ENCODE measurements around the gene CD68.

The CD68 gene

DNA sequence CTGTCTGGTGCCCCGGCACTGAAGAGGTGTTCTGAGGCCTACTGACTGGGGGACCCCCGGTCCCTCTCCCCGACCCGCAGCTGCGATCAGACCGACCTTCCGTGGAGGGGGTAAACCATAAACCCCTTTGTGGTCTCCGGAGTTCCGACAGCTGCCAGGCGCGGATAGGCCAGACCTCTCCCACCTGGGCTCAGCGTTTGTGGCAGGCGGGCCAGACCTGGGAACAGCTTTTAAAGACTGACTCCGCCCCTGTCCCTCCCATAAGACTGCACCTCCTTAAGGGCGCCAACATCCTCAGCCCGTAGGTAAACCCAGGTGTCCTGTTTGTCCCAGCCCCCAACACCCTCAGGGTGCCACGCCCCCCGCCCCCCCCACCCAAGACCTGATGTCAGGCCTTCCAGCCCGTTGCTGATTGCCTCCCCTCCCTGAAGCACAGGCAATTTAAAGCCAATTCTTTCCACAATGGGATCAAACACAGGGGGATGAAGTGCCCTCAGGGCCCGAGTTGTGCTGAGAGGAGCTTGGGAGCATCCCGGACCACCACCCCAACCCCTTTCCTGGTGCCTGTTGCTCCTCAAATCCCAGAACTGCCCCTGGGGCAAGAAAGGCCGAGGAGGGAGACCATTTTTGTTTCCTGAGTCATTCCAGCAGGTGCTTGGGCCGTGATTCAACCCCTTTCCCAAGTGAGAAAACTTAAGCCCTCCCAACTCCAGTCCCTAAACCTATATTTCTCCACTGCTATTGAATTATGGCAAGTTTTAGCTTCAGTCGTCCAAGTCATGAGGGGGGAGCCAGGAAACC, 10.7 kb downstream of the CD68 start, which contains the start of gene SOX15:
Gene SOX15, minus strand, starts transcription at position 204 of the 801 bp plus-strand sequence. CDS start 418 bp downstream, outside the sequence.
- Histone ChIP-seq H2BK5ac (ENCODE audit: low read depth, low read length, poor library complexity) (peak within 1 kb of the TSS; percentile 55), H2BK12ac (ENCODE audit: low read length) (peak within 1 kb of the TSS; percentile 41), H3K27me3 (ENCODE audit: insufficient read depth, low read length) (no peaks in the 10 kb centered on the region), H3K18ac (ENCODE audit: low read length) (peak within 1 kb of the TSS; percentile 77), H4K8ac (ENCODE audit: low read depth, low read length) (peak within 1 kb of the TSS; percentile 57), H4K12ac (ENCODE audit: low read depth, low read length) (peak within 1 kb of the TSS; percentile 27), H3K4me3 (ENCODE audit: low read depth, low read length) (peak within 1 kb of the TSS; percentile 68), H2AFZ (ENCODE audit: insufficient read depth, low read length, poor library complexity) (peak within 1 kb of the TSS; percentile 50), H3K79me1 (ENCODE audit: low read length) (peaks cover 8% of the 10 kb centered on the region), H3K36me3 (ENCODE audit: control insufficient read depth in 1 of 2, insufficient read depth in 2 of 2, low read length in 2 of 2) (peaks cover 56 to 65% of the 10 kb centered on the region in 2 experiments), H3K14ac (ENCODE audit: low read length) (peak within 1 kb of the TSS; percentile 55), H3K9me3 (ENCODE audit: insufficient read depth, low read depth, low read length) (peaks cover 4% of the 10 kb centered on the region), H3K4ac (ENCODE audit: low read depth, low read length) (peak within 1 kb of the TSS; percentile 24), H3K4me1 (ENCODE audit: control insufficient read depth in 1 of 2, insufficient read depth in 2 of 2, low read length in 2 of 2) (peaks cover 30 to 31% of the 10 kb centered on the region in 2 experiments), H3K23ac (ENCODE audit: low read length) (no peak within 1 kb of the TSS), H2BK120ac (ENCODE audit: insufficient read depth, low read length, poor library complexity) (peak within 1 kb of the TSS; percentile 75), H4K91ac (ENCODE audit: low read depth, low read length) (peak within 1 kb of the TSS; percentile 65), H2AK5ac (ENCODE audit: low read length) (peak within 1 kb of the TSS; percentile 86), H3K4me2 (ENCODE audit: low read length) (peak within 1 kb of the TSS; percentile 85), H3K79me2 (ENCODE audit: control insufficient read depth, insufficient read depth, low read length, poor library complexity) (peaks cover 4% of the 10 kb centered on the region), H3K9ac (ENCODE audit: low read length) (peak within 1 kb of the TSS; percentile 80), H3K27ac (ENCODE audit: low read depth, low read length) (peak within 1 kb of the TSS; percentile 81)
- WGBS (ENCODE audit: extremely low coverage, insufficient coverage, insufficient read length): no CpG with 5 or more reads among the region's 24 CpGs
- peak; percentile 69 to 82 for DNase-seq

DNA sequence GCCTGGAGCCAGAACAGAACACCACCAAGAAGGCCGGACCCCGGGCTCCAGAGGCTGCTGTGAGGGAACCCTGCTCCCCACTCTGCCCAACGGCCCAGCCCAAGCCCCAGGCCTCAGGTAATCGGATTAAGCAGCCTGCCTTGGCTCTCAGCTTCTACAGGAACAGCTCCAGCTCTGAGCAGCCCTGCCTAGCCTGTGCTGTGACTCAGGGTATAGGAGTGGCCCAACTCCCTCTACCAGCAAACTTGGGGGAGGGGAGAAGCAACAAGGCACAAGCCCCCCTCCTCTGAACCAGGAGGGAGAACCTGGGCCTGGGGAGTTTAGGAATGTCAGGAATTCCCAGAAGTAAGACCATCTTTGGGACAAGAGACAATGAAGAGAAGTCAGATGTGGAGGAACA, 11.3 kb downstream of the CD68 start:
- DNase-seq: no peak
- no peaks in the 10 kb centered on the region for H3K27me3 ChIP-seq (ENCODE audit: insufficient read depth, low read length)
- no peak overlapping the region for H3K4me3 ChIP-seq (ENCODE audit: low read depth, low read length)
- peak overlapping the region; percentile 51 for H3K14ac ChIP-seq (ENCODE audit: low read length)
- peak overlapping the region; percentile 55 for H2BK5ac ChIP-seq (ENCODE audit: low read depth, low read length, poor library complexity)
- peaks cover 4% of the 10 kb centered on the region for H3K79me2 ChIP-seq (ENCODE audit: control insufficient read depth, insufficient read depth, low read length, poor library complexity)
- WGBS (ENCODE audit: extremely low coverage, insufficient coverage, insufficient read length): no CpG with 5 or more reads among the region's 4 CpGs
- peak overlapping the region; percentile 85 for H3K4me2 ChIP-seq (ENCODE audit: low read length)
- peaks cover 8% of the 10 kb centered on the region for H3K79me1 ChIP-seq (ENCODE audit: low read length)
- H2BK120ac ChIP-seq (ENCODE audit: insufficient read depth, low read length, poor library complexity): peak overlapping the region; percentile 29
- H3K4me1 ChIP-seq (ENCODE audit: control insufficient read depth in 1 of 2, insufficient read depth in 2 of 2, low read length in 2 of 2): peaks cover 30 to 31% of the 10 kb centered on the region in 2 experiments
- H3K4ac ChIP-seq (ENCODE audit: low read depth, low read length): no peak overlapping the region
- no peak overlapping the region for H4K12ac ChIP-seq (ENCODE audit: low read depth, low read length)
- H2AK5ac ChIP-seq (ENCODE audit: low read length): no peak overlapping the region
- H3K9me3 ChIP-seq (ENCODE audit: insufficient read depth, low read depth, low read length): peaks cover 4% of the 10 kb centered on the region
- peaks cover 62 to 70% of the 10 kb centered on the region in 2 experiments for H3K36me3 ChIP-seq (ENCODE audit: control insufficient read depth in 1 of 2, insufficient read depth in 2 of 2, low read length in 2 of 2)
- peak overlapping the region; percentile 6 for H2BK12ac ChIP-seq (ENCODE audit: low read length)
- no peak overlapping the region for H4K8ac ChIP-seq (ENCODE audit: low read depth, low read length)
- peak overlapping the region; percentile 58 for H4K91ac ChIP-seq (ENCODE audit: low read depth, low read length)
- H2AFZ ChIP-seq (ENCODE audit: insufficient read depth, low read length, poor library complexity): no peak overlapping the region
- no peak overlapping the region for H3K23ac ChIP-seq (ENCODE audit: low read length)
- no peak overlapping the region for H3K18ac ChIP-seq (ENCODE audit: low read length)
- H3K27ac ChIP-seq (ENCODE audit: low read depth, low read length): peak overlapping the region; percentile 81
- H3K9ac ChIP-seq (ENCODE audit: low read length): no peak overlapping the region

DNA sequence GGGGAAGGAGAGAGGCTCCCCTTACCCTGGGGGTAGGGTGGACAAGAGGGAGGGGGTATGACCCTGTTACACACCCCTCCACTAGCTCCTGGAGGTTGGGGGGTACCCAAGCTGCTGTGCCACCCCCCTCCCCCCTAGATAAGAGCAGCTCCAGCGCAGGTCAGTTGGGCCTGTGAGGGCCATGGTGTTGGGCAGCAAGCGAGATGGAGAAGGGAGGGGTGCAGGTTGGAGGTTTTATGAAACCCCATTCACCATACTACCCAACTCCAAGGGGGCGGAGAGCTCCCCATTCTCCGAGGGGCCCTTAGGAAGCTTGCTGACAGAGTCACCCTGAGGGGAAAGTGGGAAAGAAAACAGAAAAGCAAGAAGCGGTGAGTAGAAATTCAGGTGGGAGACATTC, 12.2 kb downstream of the CD68 start:
- Histone ChIP-seq H3K27me3 (ENCODE audit: insufficient read depth, low read length) (no peaks in the 10 kb centered on the region), H4K91ac (ENCODE audit: low read depth, low read length) (peak overlapping the region; percentile 31), H3K79me2 (ENCODE audit: control insufficient read depth, insufficient read depth, low read length, poor library complexity) (peaks cover 4% of the 10 kb centered on the region), H3K9ac (ENCODE audit: low read length) (no peak overlapping the region), H3K4me2 (ENCODE audit: low read length) (no peak overlapping the region), H3K9me3 (ENCODE audit: insufficient read depth, low read depth, low read length) (peaks cover 4% of the 10 kb centered on the region), H4K12ac (ENCODE audit: low read depth, low read length) (no peak overlapping the region), H3K4me3 (ENCODE audit: low read depth, low read length) (no peak overlapping the region), H3K27ac (ENCODE audit: low read depth, low read length) (peak overlapping the region; percentile 78), H2BK5ac (ENCODE audit: low read depth, low read length, poor library complexity) (peak overlapping the region; percentile 33), H4K8ac (ENCODE audit: low read depth, low read length) (no peak overlapping the region), H2AFZ (ENCODE audit: insufficient read depth, low read length, poor library complexity) (no peak overlapping the region), H3K4me1 (ENCODE audit: control insufficient read depth in 1 of 2, insufficient read depth in 2 of 2, low read length in 2 of 2) (peaks cover 30 to 31% of the 10 kb centered on the region in 2 experiments), H3K36me3 (ENCODE audit: control insufficient read depth in 1 of 2, insufficient read depth in 2 of 2, low read length in 2 of 2) (peaks cover 66 to 75% of the 10 kb centered on the region in 2 experiments), H2AK5ac (ENCODE audit: low read length) (no peak overlapping the region), H3K79me1 (ENCODE audit: low read length) (peaks cover 8% of the 10 kb centered on the region), H3K18ac (ENCODE audit: low read length) (no peak overlapping the region), H3K23ac (ENCODE audit: low read length) (no peak overlapping the region), H3K4ac (ENCODE audit: low read depth, low read length) (no peak overlapping the region), H3K14ac (ENCODE audit: low read length) (no peak overlapping the region), H2BK12ac (ENCODE audit: low read length) (no peak overlapping the region), H2BK120ac (ENCODE audit: insufficient read depth, low read length, poor library complexity) (no peak overlapping the region)
- WGBS (ENCODE audit: extremely low coverage, insufficient coverage, insufficient read length): no CpG with 5 or more reads among the region's 5 CpGs
- no peak for DNase-seq

DNA sequence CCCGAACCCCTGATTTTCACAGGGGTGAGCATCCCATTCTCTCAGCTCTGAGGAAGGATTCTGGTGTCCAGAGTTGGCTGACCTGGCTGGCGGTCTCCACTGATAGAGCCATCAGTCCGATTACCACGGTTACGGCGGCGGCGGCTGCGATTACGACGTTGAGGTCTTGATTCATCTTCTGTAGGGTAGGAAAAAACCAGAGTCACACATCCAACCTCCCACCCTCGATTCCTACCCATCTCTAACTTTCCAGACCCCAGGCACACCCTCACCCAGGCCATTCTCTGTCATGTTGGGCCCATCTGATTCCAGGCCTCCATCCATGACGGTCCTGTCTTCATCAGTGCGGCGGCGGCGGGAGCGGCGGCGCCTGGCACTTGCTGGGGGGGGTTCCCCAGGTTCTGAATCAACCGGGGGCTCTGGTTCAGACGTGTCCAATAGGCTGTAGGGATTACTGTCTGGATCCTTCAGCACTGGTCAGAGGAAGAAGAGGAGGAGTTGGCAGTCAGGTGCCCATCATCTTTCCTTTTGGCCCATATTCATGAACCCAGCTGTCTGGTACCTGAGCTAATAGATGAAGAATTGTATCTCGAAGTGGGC, 13.1 kb downstream of the CD68 start:
- no peak overlapping the region for H3K23ac ChIP-seq (ENCODE audit: low read length)
- H3K27me3 ChIP-seq (ENCODE audit: insufficient read depth, low read length): no peaks in the 10 kb centered on the region
- no peak overlapping the region for H3K9ac ChIP-seq (ENCODE audit: low read length)
- H3K36me3 ChIP-seq (ENCODE audit: control insufficient read depth in 1 of 2, insufficient read depth in 2 of 2, low read length in 2 of 2): peaks cover 61 to 69% of the 10 kb centered on the region in 2 experiments
- DNase-seq: no peak
- H2BK5ac ChIP-seq (ENCODE audit: low read depth, low read length, poor library complexity): no peak overlapping the region
- H2BK120ac ChIP-seq (ENCODE audit: insufficient read depth, low read length, poor library complexity): no peak overlapping the region
- H4K8ac ChIP-seq (ENCODE audit: low read depth, low read length): no peak overlapping the region
- H3K79me1 ChIP-seq (ENCODE audit: low read length): peaks cover 8% of the 10 kb centered on the region
- WGBS (ENCODE audit: extremely low coverage, insufficient coverage, insufficient read length): no CpG with 5 or more reads among the region's 23 CpGs
- H3K4me1 ChIP-seq (ENCODE audit: control insufficient read depth in 1 of 2, insufficient read depth in 2 of 2, low read length in 2 of 2): peaks cover 31 to 32% of the 10 kb centered on the region in 2 experiments
- H3K4me2 ChIP-seq (ENCODE audit: low read length): no peak overlapping the region
- no peak overlapping the region for H2AK5ac ChIP-seq (ENCODE audit: low read length)
- H3K9me3 ChIP-seq (ENCODE audit: insufficient read depth, low read depth, low read length): peaks cover 4% of the 10 kb centered on the region
- no peak overlapping the region for H3K18ac ChIP-seq (ENCODE audit: low read length)
- no peak overlapping the region for H3K14ac ChIP-seq (ENCODE audit: low read length)
- no peak overlapping the region for H2AFZ ChIP-seq (ENCODE audit: insufficient read depth, low read length, poor library complexity)
- peaks cover 4% of the 10 kb centered on the region for H3K79me2 ChIP-seq (ENCODE audit: control insufficient read depth, insufficient read depth, low read length, poor library complexity)
- H3K4me3 ChIP-seq (ENCODE audit: low read depth, low read length): no peak overlapping the region
- H3K4ac ChIP-seq (ENCODE audit: low read depth, low read length): no peak overlapping the region
- H3K27ac ChIP-seq (ENCODE audit: low read depth, low read length): no peak overlapping the region
- H4K12ac ChIP-seq (ENCODE audit: low read depth, low read length): no peak overlapping the region
- H4K91ac ChIP-seq (ENCODE audit: low read depth, low read length): no peak overlapping the region
- H2BK12ac ChIP-seq (ENCODE audit: low read length): no peak overlapping the region
